CD14-positive monocyte (primary cell): ENCODE measurements around the gene SFI1. TPM values are rescaled to one million over a fixed set of nuclear protein-coding genes. Genes with fewer than 3 reads are reported as not detected.

Experiments
- DNase-seq, 3 donors: peaks; one replicate each; pipeline ENCODE4 v3.0.0-alpha.2; 2011 to 2022
- H2AFZ ChIP-seq: 2 replicates; pipeline ENCODE4 v1.6.0; 2012; ENCODE audit warnings: mild to moderate bottlenecking, low read depth, low read length, inconsistent platforms; ENCODE audit not compliant: insufficient read depth, poor library complexity, severe bottlenecking
- H3K27ac ChIP-seq, 2 donors: 1 replicate in 1 of 2; 2 replicates in 1 of 2; pipeline ENCODE4 v1.5.1; 2012 to 2013; ENCODE audit warnings: low read length in 2 of 2, control low read depth in 1 of 2, inconsistent platforms in 1 of 2, low read depth in 1 of 2, mild to moderate bottlenecking in 1 of 2
- H3K27me3 ChIP-seq, 2 donors: one replicate each; pipeline versions ENCODE4 v1.6.0 to v1.6.1; 2011 to 2013; ENCODE audit warnings: low read length in 2 of 2; ENCODE audit not compliant: control insufficient read depth in 2 of 2, insufficient read depth in 2 of 2
- H3K36me3 ChIP-seq, 2 donors: replicated peaks in 1 of 2; 1 replicate in 1 of 2; 2 replicates in 1 of 2; pipeline versions ENCODE4 v1.5.1 to v1.6.1; 2012 to 2013; ENCODE audit warnings: low read length in 2 of 2, control low read depth in 1 of 2, inconsistent platforms in 1 of 2, mild to moderate bottlenecking in 1 of 2; ENCODE audit not compliant: insufficient read depth in 2 of 2, control insufficient read depth in 1 of 2
- H3K4me1 ChIP-seq, 2 donors: 1 replicate in 1 of 2; 2 replicates in 1 of 2; pipeline versions ENCODE4 v1.5.1 to v1.6.1; 2012 to 2013; ENCODE audit warnings: low read length in 2 of 2, control low read depth in 1 of 2, inconsistent platforms in 1 of 2, mild to moderate bottlenecking in 1 of 2, moderate library complexity in 1 of 2; ENCODE audit not compliant: insufficient read depth in 2 of 2, control insufficient read depth in 1 of 2
- H3K4me2 ChIP-seq: replicated peaks from 2 replicates; pipeline ENCODE3; 2012; ENCODE audit warnings: low read length, moderate library complexity, mild to moderate bottlenecking; ENCODE audit not compliant: poor library complexity, severe bottlenecking; ENCODE audit errors: extremely low read depth
- H3K4me3 ChIP-seq, 3 experiments: fragments of 200-600 bp in 1 of 3; sonication (generic) in 1 of 3; replicated peaks in 1 of 3; 1 replicate in 2 of 3; 2 replicates in 1 of 3; pipeline ENCODE4 v1.5.1; 2011 to 2013; ENCODE audit warnings: low read length in 3 of 3, mild to moderate bottlenecking in 3 of 3, control low read depth in 2 of 3, low read depth in 2 of 3, inconsistent platforms in 1 of 3, moderate library complexity in 1 of 3
- H3K79me2 ChIP-seq: 2 replicates; pipeline ENCODE4 v1.6.0; 2012; ENCODE audit warnings: mild to moderate bottlenecking, control low read depth, inconsistent platforms, low read length, moderate library complexity; ENCODE audit not compliant: insufficient read depth
- H3K9ac ChIP-seq: 2 replicates; pipeline ENCODE4 v1.6.0; 2017; ENCODE audit warnings: low read length, mild to moderate bottlenecking; ENCODE audit not compliant: insufficient read depth, poor library complexity, severe bottlenecking
- H3K9me3 ChIP-seq, 2 donors: replicated peaks in 1 of 2; 1 replicate in 1 of 2; 2 replicates in 1 of 2; pipeline versions ENCODE4 v1.5.1 to v1.6.1; 2012 to 2013; ENCODE audit warnings: low read length in 2 of 2, control low read depth in 1 of 2; ENCODE audit not compliant: control insufficient read depth in 1 of 2, insufficient read depth in 1 of 2
- H4K20me1 ChIP-seq: 2 replicates; pipeline ENCODE4 v1.6.0; 2012; ENCODE audit warnings: mild to moderate bottlenecking, low read length, control low read depth, moderate library complexity; ENCODE audit not compliant: insufficient read depth
- H3K27ac Mint-ChIP-seq, 7 donors: one replicate each; pipeline ENCODE4 v1.8.0; 2020; ENCODE audit warnings: mild to moderate bottlenecking in 7 of 7, mixed read lengths in 7 of 7, moderate library complexity in 6 of 7, inconsistent platforms in 2 of 7
- H3K27me3 Mint-ChIP-seq, 3 donors: one replicate each; pipeline ENCODE4 v1.8.0; 2021 to 2022; ENCODE audit warnings: low read depth in 3 of 3, mild to moderate bottlenecking in 3 of 3, mixed read lengths in 3 of 3, moderate library complexity in 3 of 3, inconsistent platforms in 1 of 3
- H3K36me3 Mint-ChIP-seq, 2 donors: one replicate each; pipeline ENCODE4 v1.8.0; 2020; ENCODE audit warnings: mixed read lengths in 2 of 2, inconsistent platforms in 1 of 2, mild to moderate bottlenecking in 1 of 2
- H3K4me1 Mint-ChIP-seq: one replicate; pipeline ENCODE4 v1.8.0; 2020; ENCODE audit warnings: mild to moderate bottlenecking, mixed read lengths
- H3K4me3 Mint-ChIP-seq, 2 donors: one replicate each; pipeline ENCODE4 v1.8.0; 2020; ENCODE audit warnings: mild to moderate bottlenecking in 2 of 2, mixed read lengths in 2 of 2, moderate library complexity in 1 of 2
- H3K9me3 Mint-ChIP-seq, 7 donors: one replicate each; pipeline ENCODE4 v1.8.0; 2020 to 2022; ENCODE audit warnings: mixed read lengths in 7 of 7, mild to moderate bottlenecking in 6 of 7, moderate library complexity in 6 of 7, inconsistent platforms in 2 of 7
- WGBS: methylation state at CpG from one replicate; pipeline ENCODE4 v1.1.5; 2013; ENCODE audit warnings: missing lambda C conversion rate; ENCODE audit not compliant: insufficient coverage; 5-methylcytosine and 5-hydroxymethylcytosine counted together
- intact Hi-C, 2 donors: fragments of 100-400 bp; cut with micrococcal nuclease; formaldehyde crosslinking; loops; one replicate each; pipeline versions ENCODE4 v1.15.0 to v1.15.1; 2023
- polyA plus RNA-seq, 3 donors: library from polyadenylated mRNA; depleted of rRNA in 1 of 3; unstranded in 2 of 3; stranded (reverse) in 1 of 3; fragments of 300-500 nt in 2 of 3; fragments of >200 nt in 1 of 3; fragmentation: Illumina TruSeq in 2 of 3; gene quantifications; 1 replicate in 2 of 3; 2 replicates in 1 of 3; pipeline ENCODE4 v1.2.3, GENCODE V29; 2012 to 2021
- TF ChIP-seq, protein P1 (sequence below): fragments of 200-600 bp; IDR thresholded peaks from one replicate; pipeline ENCODE4 v1.8.0; 2022; ENCODE audit warnings: antibody characterized with exemption, mild to moderate bottlenecking

Gene SFI1
- polyA plus RNA-seq, 3 donors: 1.7 to 43.4 (median 3.6) TPM

GRCh38 chr22:31621507-31622124 lies 125.3 kb downstream of the SFI1 start:
- WGBS: 74% methylated on average over 18 of the region's 19 CpGs
- no peaks in the 10 kb centered on the region for H3K9me3 ChIP-seq
- Mint-ChIP-seq H3K27ac (peak overlapping the region in 4 of 7 donors; percentile 15 to 71 (median 50)), H3K4me3 (no peak overlapping the region), H3K4me1 (peaks cover 13% of the 10 kb centered on the region), H3K27me3 (no peaks in the 10 kb centered on the region), H3K36me3 (peaks cover 62 to 92% of the 10 kb centered on the region in 2 donors), H3K9me3 (no peaks in the 10 kb centered on the region)
- H3K4me3 ChIP-seq: no peak overlapping the region
- no peak overlapping the region for H3K4me2 ChIP-seq
- H4K20me1 ChIP-seq: peaks cover 100% of the 10 kb centered on the region
- DNase-seq: no peak
- peaks cover 58% of the 10 kb centered on the region for H3K79me2 ChIP-seq
- no peak overlapping the region for H2AFZ ChIP-seq
- intact Hi-C loops: no loop called here
- H3K36me3 ChIP-seq: peaks cover 94 to 100% of the 10 kb centered on the region in 2 donors
- TF ChIP-seq, protein P1, sequence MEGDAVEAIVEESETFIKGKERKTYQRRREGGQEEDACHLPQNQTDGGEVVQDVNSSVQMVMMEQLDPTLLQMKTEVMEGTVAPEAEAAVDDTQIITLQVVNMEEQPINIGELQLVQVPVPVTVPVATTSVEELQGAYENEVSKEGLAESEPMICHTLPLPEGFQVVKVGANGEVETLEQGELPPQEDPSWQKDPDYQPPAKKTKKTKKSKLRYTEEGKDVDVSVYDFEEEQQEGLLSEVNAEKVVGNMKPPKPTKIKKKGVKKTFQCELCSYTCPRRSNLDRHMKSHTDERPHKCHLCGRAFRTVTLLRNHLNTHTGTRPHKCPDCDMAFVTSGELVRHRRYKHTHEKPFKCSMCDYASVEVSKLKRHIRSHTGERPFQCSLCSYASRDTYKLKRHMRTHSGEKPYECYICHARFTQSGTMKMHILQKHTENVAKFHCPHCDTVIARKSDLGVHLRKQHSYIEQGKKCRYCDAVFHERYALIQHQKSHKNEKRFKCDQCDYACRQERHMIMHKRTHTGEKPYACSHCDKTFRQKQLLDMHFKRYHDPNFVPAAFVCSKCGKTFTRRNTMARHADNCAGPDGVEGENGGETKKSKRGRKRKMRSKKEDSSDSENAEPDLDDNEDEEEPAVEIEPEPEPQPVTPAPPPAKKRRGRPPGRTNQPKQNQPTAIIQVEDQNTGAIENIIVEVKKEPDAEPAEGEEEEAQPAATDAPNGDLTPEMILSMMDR: no peak
- H3K9ac ChIP-seq: no peak overlapping the region
- no peaks in the 10 kb centered on the region for H3K27me3 ChIP-seq
- H3K4me1 ChIP-seq: peaks cover 6 to 10% of the 10 kb centered on the region in 2 donors
- H3K27ac ChIP-seq: no peak overlapping the region

GRCh38 chr22:31622980-31623379 lies 126.6 kb downstream of the SFI1 start:
- H2AFZ ChIP-seq: no peak overlapping the region
- H3K4me1 ChIP-seq: no peaks in the 10 kb centered on the region
- H3K9me3 ChIP-seq: no peaks in the 10 kb centered on the region
- Mint-ChIP-seq H3K9me3 (no peaks in the 10 kb centered on the region), H3K4me3 (no peak overlapping the region), H3K27ac (peak overlapping the region in 3 of 7 donors; percentile 15 to 40 (median 36)), H3K4me1 (peaks cover 5% of the 10 kb centered on the region), H3K36me3 (peaks cover 59 to 91% of the 10 kb centered on the region in 2 donors), H3K27me3 (no peaks in the 10 kb centered on the region)
- WGBS: 100% methylated on average over 1 of the region's 1 CpG
- H3K4me3 ChIP-seq: no peak overlapping the region
- H3K27ac ChIP-seq: no peak overlapping the region
- no peak for DNase-seq
- H3K36me3 ChIP-seq: peaks cover 91 to 99% of the 10 kb centered on the region in 2 donors
- peaks cover 100% of the 10 kb centered on the region for H4K20me1 ChIP-seq
- TF ChIP-seq, protein P1: no peak
- H3K9ac ChIP-seq: no peak overlapping the region
- no peaks in the 10 kb centered on the region for H3K27me3 ChIP-seq
- intact Hi-C loops: no loop called here
- no peak overlapping the region for H3K4me2 ChIP-seq
- peaks cover 71% of the 10 kb centered on the region for H3K79me2 ChIP-seq
